SU-DHL-6 (cell line): ENCODE data around the gene TIMP3.

Source experiments
- CTCF ChIP-seq: fragments of 200-600 bp; sonication (generic); IDR thresholded peaks from one replicate; pipeline ENCODE4 v1.5.1; 2017; ENCODE audit warnings: antibody characterized with exemption, mild to moderate bottlenecking, low read length, moderate library complexity; ENCODE audit not compliant: insufficient read depth, poor library complexity, severe bottlenecking
- EZH2phosphoT487 ChIP-seq: fragments of 200-600 bp; sonication (generic), shearing (Covaris generic); conservative IDR thresholded peaks from 2 replicates; pipeline ENCODE4 v1.6.1; 2018; ENCODE audit warnings: mild to moderate bottlenecking, antibody characterized with exemption, low read length, moderate library complexity, mixed read lengths

GRCh38 chr22:32776397-32776796 is 25.1 kb upstream of the TIMP3 start:
- TF ChIP-seq CTCF (no peak), EZH2phosphoT487 (no peak)
